Liver (tissue), 9 donors: ENCODE data around the gene RYR3. TPM values are rescaled to one million over a fixed set of nuclear protein-coding genes. Genes with fewer than 3 reads are reported as not detected.

Source experiments
- DNase-seq: peaks from one replicate; pipeline ENCODE4 v3.0.0-alpha.2; 2017; ENCODE audit warnings: low spot score
- H3K27ac ChIP-seq, 2 donors: one replicate each; pipeline ENCODE4 v1.7.0; 2013; ENCODE audit warnings: inconsistent platforms in 2 of 2, low read length in 2 of 2, control low read depth in 1 of 2, low read depth in 1 of 2, mild to moderate bottlenecking in 1 of 2
- H3K27me3 ChIP-seq, 4 donors: one replicate each; pipeline versions ENCODE4 v1.6.1 to v1.7.0; 2013; ENCODE audit warnings: low read length in 3 of 4, inconsistent platforms in 1 of 4, mild to moderate bottlenecking in 1 of 4, moderate library complexity in 1 of 4; ENCODE audit not compliant: control insufficient read depth in 4 of 4, insufficient read depth in 4 of 4
- H3K36me3 ChIP-seq, 4 donors: one replicate each; pipeline versions ENCODE4 v1.6.1 to v1.7.0; 2013; ENCODE audit warnings: low read length in 3 of 4, mild to moderate bottlenecking in 3 of 4, low read depth in 1 of 4, moderate library complexity in 1 of 4; ENCODE audit not compliant: control insufficient read depth in 4 of 4, insufficient read depth in 3 of 4
- H3K4me1 ChIP-seq, 4 donors: one replicate each; pipeline versions ENCODE4 v1.6.1 to v1.7.0; 2013; ENCODE audit warnings: low read length in 3 of 4, mild to moderate bottlenecking in 3 of 4, moderate library complexity in 1 of 4; ENCODE audit not compliant: control insufficient read depth in 4 of 4, insufficient read depth in 4 of 4
- H3K4me3 ChIP-seq, 3 donors: one replicate each; pipeline versions ENCODE4 v1.6.1 to v1.7.0; 2013; ENCODE audit warnings: low read length in 3 of 3, control low read depth in 1 of 3, low read depth in 1 of 3, mild to moderate bottlenecking in 1 of 3
- H3K9ac ChIP-seq, 2 donors: one replicate each; pipeline ENCODE4 v1.7.0; 2013; ENCODE audit warnings: low read length in 2 of 2, mild to moderate bottlenecking in 2 of 2, moderate library complexity in 2 of 2, control low read depth in 1 of 2, low read depth in 1 of 2
- H3K9me3 ChIP-seq, 4 donors: one replicate each; pipeline versions ENCODE4 v1.6.1 to v1.7.0; 2013; ENCODE audit warnings: low read length in 3 of 4; ENCODE audit not compliant: control insufficient read depth in 4 of 4
- ATF3 ChIP-seq: IDR thresholded peaks from 2 replicates; pipeline ENCODE4 v1.6.1; 2016; ENCODE audit warnings: antibody characterized with exemption
- EGR1 ChIP-seq, 2 donors: IDR thresholded peaks; 2 replicates each; pipeline ENCODE4 v1.6.1; 2016 to 2018; ENCODE audit warnings: antibody characterized with exemption in 2 of 2, low read depth in 2 of 2
- FOXA1 ChIP-seq: IDR thresholded peaks from 2 replicates; pipeline ENCODE4 v1.6.1; 2016; ENCODE audit warnings: antibody characterized with exemption
- GABPA ChIP-seq, 2 donors: IDR thresholded peaks in 1 of 2; conservative IDR thresholded peaks in 1 of 2; 2 replicates each; pipeline ENCODE4 v1.6.1; 2016; ENCODE audit warnings: antibody characterized with exemption in 2 of 2, mild to moderate bottlenecking in 1 of 2, moderate library complexity in 1 of 2
- HNF4A ChIP-seq, 2 donors: conservative IDR thresholded peaks; 2 replicates each; pipeline ENCODE4 v1.6.1; 2016; ENCODE audit warnings: antibody characterized with exemption in 2 of 2, mild to moderate bottlenecking in 2 of 2
- HNF4G ChIP-seq: IDR thresholded peaks from 2 replicates; pipeline ENCODE4 v1.6.1; 2016; ENCODE audit warnings: antibody characterized with exemption
- JUND ChIP-seq, 2 donors: IDR thresholded peaks; 2 replicates each; pipeline ENCODE4 v1.6.1; 2016; ENCODE audit warnings: antibody characterized with exemption in 2 of 2
- MAX ChIP-seq: IDR thresholded peaks from 2 replicates; pipeline ENCODE4 v1.6.1; 2016; ENCODE audit warnings: antibody characterized with exemption
- RAD21 ChIP-seq, 2 donors: IDR thresholded peaks; 2 replicates each; pipeline ENCODE4 v1.6.1; 2016; ENCODE audit warnings: antibody characterized with exemption in 2 of 2, mild to moderate bottlenecking in 2 of 2
- REST ChIP-seq: IDR thresholded peaks from 2 replicates; pipeline ENCODE4 v1.6.1; 2016; ENCODE audit warnings: antibody characterized with exemption, mild to moderate bottlenecking
- RXRA ChIP-seq, 2 donors: IDR thresholded peaks; 2 replicates each; pipeline ENCODE4 v1.6.1; 2017 to 2018; ENCODE audit warnings: antibody characterized with exemption in 2 of 2, mild to moderate bottlenecking in 1 of 2
- YY1 ChIP-seq: IDR thresholded peaks from 2 replicates; pipeline ENCODE4 v1.6.1; 2016; ENCODE audit warnings: antibody characterized with exemption, mild to moderate bottlenecking
- ZBTB33 ChIP-seq: IDR thresholded peaks from 2 replicates; pipeline ENCODE4 v1.6.1; 2016; ENCODE audit warnings: antibody characterized with exemption
- WGBS: extraction: QIAGEN DNeasy Blood & Tissue Kit; methylation state at CpG from one replicate; pipeline ENCODE4 v1.1.7; 2013; 5-methylcytosine and 5-hydroxymethylcytosine counted together
- polyA plus RNA-seq, 2 donors: library from polyadenylated mRNA; stranded (reverse) in 1 of 2; unstranded in 1 of 2; fragments of 200-250 nt in 1 of 2; fragments of >200 nt in 1 of 2; fragmentation: Nextera tagmentation in 1 of 2; extraction: Ambion mirVana in 1 of 2; gene quantifications; one replicate each; pipeline versions ENCODE4 v1.2.1 to v1.2.3, GENCODE V29; 2013 to 2015
- total RNA-seq, 2 donors: library from RNA; depleted of rRNA; stranded (reverse); fragments of >200 nt; gene quantifications; one replicate each; pipeline ENCODE4 v1.2.3, GENCODE V29; 2014
- donor health status: healthy.
- donor health status: healthy.
- donor health status: healthy.
- donor health status: healthy.
- donor health status: healthy.

RYR3 gene
- total and polyA plus RNA-seq, 4 donors: 0.01 to 1.1 (median 0.22) TPM

- TF ChIP-seq REST (no peak), ATF3 (no peak)
Observed at GRCh38 chr15:33882921-33883320, 572.2 kb downstream of the RYR3 start (continued).

- 91% methylated on average over 2 of the region's 2 CpGs for WGBS
- Histone ChIP-seq H3K36me3 (no peaks in the 10 kb centered on the region), H3K4me3 (no peak overlapping the region), H3K9ac (no peak overlapping the region), H3K4me1 (no peaks in the 10 kb centered on the region), H3K27me3 (no peaks in the 10 kb centered on the region), H3K9me3 (no peaks in the 10 kb centered on the region), H3K27ac (no peak overlapping the region)
- no peak for DNase-seq
- TF ChIP-seq RXRA (IDR thresholded peaks at IDR 0.05) (no peak), EGR1 (IDR thresholded peaks at IDR 0.05; ENCODE audit: low read depth in 2 of 2) (no peak), ZBTB33 (no peak), HNF4A (conservative IDR thresholded peaks at IDR 0.05) (no peak), MAX (no peak), ATF3 (no peak), HNF4G (no peak), FOXA1 (no peak), GABPA (IDR thresholded peaks at IDR 0.05 in 1 of 2, conservative IDR thresholded peaks at IDR 0.05 in 1 of 2) (no peak), REST (no peak), JUND (IDR thresholded peaks at IDR 0.05) (no peak), YY1 (no peak), RAD21 (IDR thresholded peaks at IDR 0.05) (no peak)
Observed at GRCh38 chr15:33888176-33888575, 577.4 kb downstream of the RYR3 start.
